Tibial artery (tissue), 4 donors: ENCODE measurements around the gene GNMT.

Experiments
- DNase-seq, 2 donors: peaks; one replicate each; pipeline ENCODE4 v3.0.0-alpha.2; 2019
- H3K27ac ChIP-seq, 2 donors: fragments of 200-600 bp; sonication (generic) in 1 of 2; 1 replicate in 1 of 2; 2 replicates in 1 of 2; pipeline ENCODE4 v1.5.1; 2018 to 2019; ENCODE audit warnings: mild to moderate bottlenecking in 1 of 2
- H3K27me3 ChIP-seq, 2 donors: fragments of 200-600 bp; sonication (generic) in 1 of 2; one replicate each; pipeline versions ENCODE4 v1.5.1 to v1.6.0; 2016 to 2019
- H3K36me3 ChIP-seq, 3 donors: fragments of 200-600 bp; sonication (generic) in 2 of 3; one replicate each; pipeline ENCODE4 v1.5.1; 2016 to 2019; ENCODE audit warnings: mild to moderate bottlenecking in 2 of 3
- H3K4me1 ChIP-seq, 4 donors: fragments of 200-600 bp; sonication (generic) in 2 of 4; 1 replicate in 3 of 4; 2 replicates in 1 of 4; pipeline ENCODE4 v1.5.1; 2016 to 2019
- H3K4me3 ChIP-seq, 2 donors: fragments of 200-600 bp; sonication (generic) in 1 of 2; 1 replicate in 1 of 2; 2 replicates in 1 of 2; pipeline ENCODE4 v1.5.1; 2018 to 2019; ENCODE audit warnings: mild to moderate bottlenecking in 2 of 2
- H3K9me3 ChIP-seq, 3 donors: fragments of 200-600 bp; sonication (generic) in 1 of 3; one replicate each; pipeline ENCODE4 v1.5.1; 2016 to 2019
- CTCF ChIP-seq, 2 experiments: fragments of 200-600 bp in 1 of 2; fragments of 450-650 bp in 1 of 2; IDR thresholded peaks; one replicate each; pipeline ENCODE4 v1.5.1; 2017 to 2019; ENCODE audit warnings: antibody characterized with exemption in 2 of 2, mild to moderate bottlenecking in 1 of 2, moderate library complexity in 1 of 2
- intact Hi-C: fragments of 100-400 bp; cut with DNase I; formaldehyde crosslinking; loops from one replicate; pipeline ENCODE4 v1.15.0; 2023; ENCODE audit warnings: low total_unique reads

Gene GNMT

DNA sequence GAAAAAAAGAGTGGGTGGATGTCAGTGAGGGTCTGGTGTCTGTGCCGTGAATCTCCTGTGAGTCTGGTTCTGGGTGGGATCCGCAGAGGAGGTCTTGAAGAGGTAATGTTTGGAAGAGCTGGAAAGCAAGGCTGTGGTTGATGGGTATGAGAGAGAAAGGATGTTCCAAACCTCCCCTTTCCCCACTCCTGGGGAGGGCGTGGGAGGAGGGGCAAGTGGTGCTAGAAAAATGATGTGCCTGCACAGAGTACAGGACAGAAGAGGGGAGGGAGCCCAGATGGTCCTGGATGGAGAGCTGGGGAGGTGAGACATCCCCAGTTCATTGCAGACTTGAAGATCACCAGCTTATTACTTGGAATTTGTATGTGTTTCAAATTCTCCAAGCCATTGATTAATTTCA is 28.1 kb upstream of the GNMT start:
- no peak overlapping the region for H3K4me3 ChIP-seq
- no peaks in the 10 kb centered on the region for H3K9me3 ChIP-seq
- intact Hi-C loops: no loop called here
- TF ChIP-seq CTCF (IDR thresholded peaks at IDR 0.05): no peak
- no peak overlapping the region for H3K27ac ChIP-seq
- no peak for DNase-seq
- H3K27me3 ChIP-seq: no peaks in the 10 kb centered on the region
- peaks cover 0 to 36% (median 21%) of the 10 kb centered on the region in 4 donors for H3K4me1 ChIP-seq
- peaks cover 17 to 35% (median 31%) of the 10 kb centered on the region in 3 donors for H3K36me3 ChIP-seq

DNA sequence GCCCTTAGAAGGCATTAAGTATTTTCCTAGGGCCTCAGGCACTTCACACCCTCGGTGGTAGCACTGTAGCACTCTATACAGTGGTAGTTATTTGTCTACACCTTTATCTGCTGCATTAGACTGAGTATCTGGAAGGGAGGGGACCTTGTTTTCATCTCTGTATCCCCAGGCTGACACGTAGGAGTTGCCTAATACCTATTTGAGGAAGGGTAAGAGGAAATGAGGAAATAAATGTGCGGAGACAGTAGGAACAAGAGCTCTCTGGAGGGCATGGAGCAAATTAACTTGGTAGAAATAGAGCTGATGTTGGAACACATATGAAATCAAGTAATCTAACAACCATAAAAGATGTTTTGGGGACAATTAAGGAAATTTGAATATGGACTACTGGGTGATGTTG is 27.3 kb upstream of the GNMT start:
- no peak overlapping the region for H3K27ac ChIP-seq
- no peak for TF ChIP-seq CTCF (IDR thresholded peaks at IDR 0.05)
- no peaks in the 10 kb centered on the region for H3K9me3 ChIP-seq
- peaks cover 0 to 33% (median 21%) of the 10 kb centered on the region in 4 donors for H3K4me1 ChIP-seq
- H3K4me3 ChIP-seq: no peak overlapping the region
- H3K36me3 ChIP-seq: peaks cover 24 to 42% (median 39%) of the 10 kb centered on the region in 3 donors
- intact Hi-C loops: no loop called here
- H3K27me3 ChIP-seq: no peaks in the 10 kb centered on the region
- no peak for DNase-seq

- intact Hi-C loops: no loop called here
- Histone ChIP-seq H3K27me3 (no peaks in the 10 kb centered on the region), H3K4me1 (peaks cover 0 to 24% (median 18%) of the 10 kb centered on the region in 4 donors), H3K36me3 (peaks cover 30 to 64% (median 53%) of the 10 kb centered on the region in 3 donors), H3K27ac (no peak overlapping the region), H3K9me3 (no peaks in the 10 kb centered on the region), H3K4me3 (no peak overlapping the region)
- no peak for TF ChIP-seq CTCF (IDR thresholded peaks at IDR 0.05)
- no peak for DNase-seq
Measured at GRCh38 chr6:42935322-42935721, 25.2 kb upstream of the GNMT start.

- Histone ChIP-seq H3K9me3 (no peaks in the 10 kb centered on the region), H3K27me3 (no peaks in the 10 kb centered on the region), H3K36me3 (peaks cover 30 to 72% (median 53%) of the 10 kb centered on the region in 3 donors), H3K4me3 (no peak overlapping the region), H3K4me1 (peaks cover 0 to 14% (median 8%) of the 10 kb centered on the region in 4 donors), H3K27ac (no peak overlapping the region)
- no peak for DNase-seq
- intact Hi-C loops: no loop called here
- TF ChIP-seq CTCF (IDR thresholded peaks at IDR 0.05): no peak
Measured at GRCh38 chr6:42936398-42936797, 24.2 kb upstream of the GNMT start.

- peaks cover 0 to 6% (median 2%) of the 10 kb centered on the region in 4 donors for H3K4me1 ChIP-seq
- peaks cover 30 to 83% (median 59%) of the 10 kb centered on the region in 3 donors for H3K36me3 ChIP-seq
- intact Hi-C loops: no loop called here
- H3K9me3 ChIP-seq: no peaks in the 10 kb centered on the region
- H3K27me3 ChIP-seq: no peaks in the 10 kb centered on the region
- no peak for DNase-seq
- TF ChIP-seq CTCF (IDR thresholded peaks at IDR 0.05): no peak
- H3K27ac ChIP-seq: no peak overlapping the region
- no peak overlapping the region for H3K4me3 ChIP-seq
Measured at GRCh38 chr6:42937548-42938427, 22.8 kb upstream of the GNMT start.
